K562 (cell line): Measurements from ENCODE around the gene MYEF2. TPM values are rescaled to one million over a fixed set of nuclear protein-coding genes. Genes with fewer than 3 reads are reported as not detected.

Source experiments
- ATAC-seq: fragments of 200-7000 bp; cut with Tn5 transposase; 3 replicates; pipeline ENCODE4 v1.9.1; 2020; ENCODE audit warnings: moderate library complexity
- BruUV-seq: library from RNA; stranded (reverse); fragments of 400-500 nt; replicated peaks from 2 replicates; lab custom pipeline; 2021; lab: Mats Ljungman, UMichigan
- CTCF ChIA-PET: fragments of 300-600 bp; formaldehyde crosslinking; extraction: SDS; loops from one replicate; lab custom pipeline; 2021; ENCODE audit warnings: low intra/inter-chr PET ratio; lab: Yijun Ruan, JAX
- POLR2A ChIA-PET: fragments of 300-600, 350-650 bp; sonication (Branson Sonifier 250); formaldehyde crosslinking; extraction: SDS; loops from one replicate; lab custom pipeline; 2021; ENCODE audit warnings: antibody characterized with exemption, inconsistent platforms; lab: Yijun Ruan, JAX
- DNase-seq, 4 experiments: peaks; one replicate each; pipeline versions ENCODE4 v3.0.0 to v3.0.0-alpha.2; 2011 to 2018; ENCODE audit warnings: low spot score in 3 of 4, mixed read lengths in 3 of 4; ENCODE audit errors: extremely low read depth in 1 of 4
- FAIRE-seq: peaks from 2 replicates; lab custom pipeline; 2011; peaks lifted over from hg19 to GRCh38; lab: Jason Lieb, UNC
- H2AFZ ChIP-seq: 2 replicates; pipeline ENCODE4 v1.6.0; 2011; ENCODE audit warnings: low read depth, low read length, control low read depth, inconsistent platforms
- H3K27ac ChIP-seq: fragments of 200-600 bp; 3 replicates; pipeline ENCODE4 v1.8.0; 2011; ENCODE audit warnings: low read depth, mild to moderate bottlenecking, control low read depth, inconsistent platforms, low read length, moderate library complexity, mixed read lengths; ENCODE audit errors: extremely low read depth
- H3K27me3 ChIP-seq, 2 experiments: fragments of 300-600 bp in 1 of 2; 2 replicates in 1 of 2; 3 replicates in 1 of 2; pipeline versions ENCODE4 v1.6.0 to v1.8.0; 2011; ENCODE audit warnings: inconsistent platforms in 2 of 2, low read length in 2 of 2, mild to moderate bottlenecking in 1 of 2, mixed read lengths in 1 of 2, moderate library complexity in 1 of 2; ENCODE audit not compliant: control insufficient read depth in 2 of 2, insufficient read depth in 2 of 2
- H3K36me3 ChIP-seq: fragments of 300-600 bp; 3 replicates; pipeline ENCODE4 v1.8.0; 2011; ENCODE audit warnings: mild to moderate bottlenecking, low read length, inconsistent platforms; ENCODE audit not compliant: control insufficient read depth, insufficient read depth
- H3K4me1 ChIP-seq, 2 experiments: fragments of 200-600 bp in 1 of 2; replicated peaks in 1 of 2; 2 replicates in 1 of 2; 3 replicates in 1 of 2; pipeline versions ENCODE4 v1.5.1 to v1.8.0; 2011; ENCODE audit warnings: inconsistent platforms in 2 of 2, low read length in 2 of 2, mild to moderate bottlenecking in 1 of 2, mixed read lengths in 1 of 2, moderate library complexity in 1 of 2; ENCODE audit not compliant: control insufficient read depth in 2 of 2, insufficient read depth in 2 of 2
- H3K4me2 ChIP-seq: 2 replicates; pipeline ENCODE4 v1.6.1; 2011; ENCODE audit warnings: low read length, control low read depth, inconsistent platforms, mixed read lengths; ENCODE audit not compliant: insufficient read depth
- H3K4me3 ChIP-seq: fragments of 200-600 bp; sonication (generic), shearing (Covaris generic); 2 replicates; pipeline ENCODE4 v1.5.1; 2016; ENCODE audit warnings: control low read depth, inconsistent platforms
- H3K79me2 ChIP-seq: fragments of 200-600 bp; 3 replicates; pipeline ENCODE4 v1.8.0; 2011; ENCODE audit warnings: low read length, inconsistent platforms; ENCODE audit not compliant: control insufficient read depth, insufficient read depth
- H3K9ac ChIP-seq, 2 experiments: 2 replicates each; pipeline versions ENCODE4 v1.6.0 to v1.6.1; 2011; ENCODE audit warnings: low read depth in 2 of 2, low read length in 2 of 2, control low read depth in 1 of 2, inconsistent platforms in 1 of 2, mild to moderate bottlenecking in 1 of 2, mixed read lengths in 1 of 2; ENCODE audit not compliant: insufficient read depth in 1 of 2
- H3K9me1 ChIP-seq: one replicate; pipeline ENCODE4 v1.6.0; 2011; ENCODE audit warnings: inconsistent platforms, mild to moderate bottlenecking, low read length, moderate library complexity; ENCODE audit not compliant: control insufficient read depth, insufficient read depth
- H3K9me3 ChIP-seq: replicated peaks from 2 replicates; pipeline ENCODE4 v1.5.1; 2011; ENCODE audit warnings: low read depth, low read length, inconsistent platforms; ENCODE audit not compliant: control insufficient read depth, insufficient read depth
- H4K20me1 ChIP-seq: replicated peaks from 2 replicates; pipeline ENCODE4 v1.6.1; 2011; ENCODE audit warnings: low read length, inconsistent platforms, mixed read lengths; ENCODE audit not compliant: control insufficient read depth, insufficient read depth
- CREB1 ChIP-seq, 2 experiments: sonication (generic) in 1 of 2; formaldehyde crosslinking in 1 of 2; IDR thresholded peaks; 2 replicates each; pipeline versions ENCODE4 v1.6.1 to v1.8.0; 2012 to 2022; ENCODE audit warnings: inconsistent platforms in 1 of 2, mild to moderate bottlenecking in 1 of 2, missing genetic modification reagents in 1 of 2, moderate library complexity in 1 of 2
- EHMT2 ChIP-seq: fragments of 450-650 bp; IDR thresholded peaks from 2 replicates; pipeline ENCODE4 v1.6.1; 2018; ENCODE audit warnings: antibody characterized with exemption
- HCFC1 ChIP-seq: IDR thresholded peaks from 2 replicates; pipeline ENCODE4 v1.6.1; 2012; ENCODE audit warnings: low read depth, low read length, improper control_type of control experiment
- PHF8 ChIP-seq: fragments of 200-600 bp; sonication (generic); IDR thresholded peaks from 2 replicates; pipeline ENCODE4 v1.6.1; 2012; ENCODE audit warnings: mixed run types, mild to moderate bottlenecking, inconsistent platforms, low read length, moderate library complexity, borderline replicate concordance
- PTTG1 ChIP-seq: fragments of 450-650 bp; IDR thresholded peaks from 2 replicates; pipeline ENCODE4 v1.6.1; 2016; ENCODE audit warnings: low read depth, mild to moderate bottlenecking, missing genetic modification characterization, missing compliant biosample characterization
- SMARCE1 ChIP-seq: fragments of 450-650 bp; IDR thresholded peaks from 2 replicates; pipeline ENCODE4 v1.7.1; 2016; ENCODE audit warnings: mild to moderate bottlenecking
- WGBS: fragments of 100-300 bp; shearing (Covaris generic); methylation state at CpG from one replicate; pipeline ENCODE4 v1.1.6; 2016; ENCODE audit warnings: low coverage, mixed read lengths; ENCODE audit not compliant: insufficient coverage; ENCODE audit errors: missing lambda C conversion rate; 5-methylcytosine and 5-hydroxymethylcytosine counted together
- in situ Hi-C: fragments of 300-500 bp; cut with MboI; formaldehyde crosslinking; loops from 4 replicates; pipeline ENCODE4 v1.15.0; 2018; ENCODE audit warnings: inconsistent platforms, mixed read lengths
- intact Hi-C: fragments of 100-400 bp; cut with micrococcal nuclease; formaldehyde crosslinking; loops from 2 replicates; pipeline ENCODE4 v1.14.2; 2022
- polyA plus RNA-seq, 8 experiments: library from polyadenylated mRNA; depleted of rRNA in 4 of 8; stranded (reverse) in 5 of 8; unstranded in 3 of 8; fragments of >200 nt; fragmentation: Nextera tagmentation in 2 of 8; fragmentation: Illumina TruSeq in 1 of 8; extraction: Ambion mirVana in 2 of 8; extraction: Trizol in 1 of 8; gene quantifications; 2 replicates each; pipeline versions ENCODE4 v1.2.1 to v1.2.3, GENCODE V29; 2011 to 2014; ENCODE audit warnings: inconsistent platforms in 1 of 8, missing spikeins in 1 of 8
- total RNA-seq, 7 experiments: library from RNA; depleted of rRNA in 6 of 7; stranded (reverse); fragments of >200 nt in 6 of 7; fragmentation: Illumina TruSeq in 2 of 7; extraction: Trizol in 2 of 7; gene quantifications; 2 replicates each; pipeline versions ENCODE4 v1.2.1 to v1.2.3, GENCODE V29; 2011 to 2021; ENCODE audit warnings: low replicate concordance in 1 of 7
- TF ChIP-seq, protein P1 (sequence below): fragments of 450-650 bp; IDR thresholded peaks from 2 replicates; pipeline ENCODE4 v1.6.1; 2016; ENCODE audit warnings: borderline replicate concordance
- TF ChIP-seq, protein P2 (sequence below): fragments of 450-650 bp; IDR thresholded peaks from 2 replicates; pipeline ENCODE4 v1.6.1; 2017; ENCODE audit warnings: antibody characterized with exemption, mild to moderate bottlenecking
- TF ChIP-seq, protein P3 (sequence below): fragments of 250-450 bp; sonication (Bioruptor Pico); IDR thresholded peaks from 2 replicates; pipeline ENCODE4 v1.5.0; 2022; ENCODE audit warnings: mild to moderate bottlenecking

The MYEF2 gene
- total and polyA plus RNA-seq, 9 of the 15 experiments (the other 6 are each of a cell fraction or from before 2014, with no cell fraction given) = 0.03 to 0.82 (median 0.19) TPM

DNA sequence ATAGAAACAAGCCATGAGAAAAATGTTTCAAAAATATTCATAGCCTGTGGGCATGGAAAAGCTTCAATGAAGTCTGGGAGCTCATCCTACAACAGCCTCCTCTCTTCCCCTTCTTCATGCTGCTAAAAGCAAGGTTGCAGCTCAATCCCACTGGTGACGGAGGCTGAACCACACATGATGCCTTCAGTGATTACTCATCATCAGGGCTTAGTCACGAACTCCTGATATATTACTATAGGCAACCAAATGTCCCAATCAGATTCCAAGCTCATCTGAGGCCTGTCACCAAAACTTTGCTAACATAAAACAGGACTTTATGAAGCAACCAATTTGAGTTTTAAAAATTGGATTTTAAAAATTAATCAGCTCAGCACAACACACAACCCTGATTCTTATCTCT, 81.3 kb downstream of the MYEF2 start:
- no peaks in the 10 kb centered on the region for H3K4me1 ChIP-seq
- no peak overlapping the region for H3K27ac ChIP-seq
- ATAC-seq = no peak
- H4K20me1 ChIP-seq = no peaks in the 10 kb centered on the region
- H3K9ac ChIP-seq = no peak overlapping the region
- no peaks in the 10 kb centered on the region for H3K9me3 ChIP-seq
- DNase-seq = no peak
- FAIRE-seq = no peak
- H2AFZ ChIP-seq = no peak overlapping the region
- WGBS = 0% methylated on average over 2 of the region's 2 CpGs
- no peaks in the 10 kb centered on the region for H3K79me2 ChIP-seq
- in situ Hi-C loops = no loop called here
- H3K4me2 ChIP-seq = no peak overlapping the region
- no peak overlapping the region for H3K4me3 ChIP-seq
- no TSS peak for BruUV-seq
- ChIA-PET POLR2A (no interaction called here), CTCF (no interaction called here)
- no peaks in the 10 kb centered on the region for H3K27me3 ChIP-seq
- H3K36me3 ChIP-seq = no peaks in the 10 kb centered on the region
- no peaks in the 10 kb centered on the region for H3K9me1 ChIP-seq
- intact Hi-C loops = no loop called here
- TF ChIP-seq CREB1 (IDR thresholded peaks at IDR 0.05) (no peak), CREB1 (CRISPR knock-in tag; IDR thresholded peaks at IDR 0.05) (no peak), HCFC1 (no peak), PTTG1 (no peak), PHF8 (no peak), EHMT2 (no peak), SMARCE1 (no peak)
- TF ChIP-seq, protein P1, sequence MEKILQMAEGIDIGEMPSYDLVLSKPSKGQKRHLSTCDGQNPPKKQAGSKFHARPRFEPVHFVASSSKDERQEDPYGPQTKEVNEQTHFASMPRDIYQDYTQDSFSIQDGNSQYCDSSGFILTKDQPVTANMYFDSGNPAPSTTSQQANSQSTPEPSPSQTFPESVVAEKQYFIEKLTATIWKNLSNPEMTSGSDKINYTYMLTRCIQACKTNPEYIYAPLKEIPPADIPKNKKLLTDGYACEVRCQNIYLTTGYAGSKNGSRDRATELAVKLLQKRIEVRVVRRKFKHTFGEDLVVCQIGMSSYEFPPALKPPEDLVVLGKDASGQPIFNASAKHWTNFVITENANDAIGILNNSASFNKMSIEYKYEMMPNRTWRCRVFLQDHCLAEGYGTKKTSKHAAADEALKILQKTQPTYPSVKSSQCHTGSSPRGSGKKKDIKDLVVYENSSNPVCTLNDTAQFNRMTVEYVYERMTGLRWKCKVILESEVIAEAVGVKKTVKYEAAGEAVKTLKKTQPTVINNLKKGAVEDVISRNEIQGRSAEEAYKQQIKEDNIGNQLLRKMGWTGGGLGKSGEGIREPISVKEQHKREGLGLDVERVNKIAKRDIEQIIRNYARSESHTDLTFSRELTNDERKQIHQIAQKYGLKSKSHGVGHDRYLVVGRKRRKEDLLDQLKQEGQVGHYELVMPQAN = no peak
- TF ChIP-seq, protein P2, sequence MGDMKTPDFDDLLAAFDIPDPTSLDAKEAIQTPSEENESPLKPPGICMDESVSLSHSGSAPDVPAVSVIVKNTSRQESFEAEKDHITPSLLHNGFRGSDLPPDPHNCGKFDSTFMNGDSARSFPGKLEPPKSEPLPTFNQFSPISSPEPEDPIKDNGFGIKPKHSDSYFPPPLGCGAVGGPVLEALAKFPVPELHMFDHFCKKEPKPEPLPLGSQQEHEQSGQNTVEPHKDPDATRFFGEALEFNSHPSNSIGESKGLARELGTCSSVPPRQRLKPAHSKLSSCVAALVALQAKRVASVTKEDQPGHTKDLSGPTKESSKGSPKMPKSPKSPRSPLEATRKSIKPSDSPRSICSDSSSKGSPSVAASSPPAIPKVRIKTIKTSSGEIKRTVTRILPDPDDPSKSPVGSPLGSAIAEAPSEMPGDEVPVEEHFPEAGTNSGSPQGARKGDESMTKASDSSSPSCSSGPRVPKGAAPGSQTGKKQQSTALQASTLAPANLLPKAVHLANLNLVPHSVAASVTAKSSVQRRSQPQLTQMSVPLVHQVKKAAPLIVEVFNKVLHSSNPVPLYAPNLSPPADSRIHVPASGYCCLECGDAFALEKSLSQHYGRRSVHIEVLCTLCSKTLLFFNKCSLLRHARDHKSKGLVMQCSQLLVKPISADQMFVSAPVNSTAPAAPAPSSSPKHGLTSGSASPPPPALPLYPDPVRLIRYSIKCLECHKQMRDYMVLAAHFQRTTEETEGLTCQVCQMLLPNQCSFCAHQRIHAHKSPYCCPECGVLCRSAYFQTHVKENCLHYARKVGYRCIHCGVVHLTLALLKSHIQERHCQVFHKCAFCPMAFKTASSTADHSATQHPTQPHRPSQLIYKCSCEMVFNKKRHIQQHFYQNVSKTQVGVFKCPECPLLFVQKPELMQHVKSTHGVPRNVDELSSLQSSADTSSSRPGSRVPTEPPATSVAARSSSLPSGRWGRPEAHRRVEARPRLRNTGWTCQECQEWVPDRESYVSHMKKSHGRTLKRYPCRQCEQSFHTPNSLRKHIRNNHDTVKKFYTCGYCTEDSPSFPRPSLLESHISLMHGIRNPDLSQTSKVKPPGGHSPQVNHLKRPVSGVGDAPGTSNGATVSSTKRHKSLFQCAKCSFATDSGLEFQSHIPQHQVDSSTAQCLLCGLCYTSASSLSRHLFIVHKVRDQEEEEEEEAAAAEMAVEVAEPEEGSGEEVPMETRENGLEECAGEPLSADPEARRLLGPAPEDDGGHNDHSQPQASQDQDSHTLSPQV = no peak
- TF ChIP-seq, protein P3, sequence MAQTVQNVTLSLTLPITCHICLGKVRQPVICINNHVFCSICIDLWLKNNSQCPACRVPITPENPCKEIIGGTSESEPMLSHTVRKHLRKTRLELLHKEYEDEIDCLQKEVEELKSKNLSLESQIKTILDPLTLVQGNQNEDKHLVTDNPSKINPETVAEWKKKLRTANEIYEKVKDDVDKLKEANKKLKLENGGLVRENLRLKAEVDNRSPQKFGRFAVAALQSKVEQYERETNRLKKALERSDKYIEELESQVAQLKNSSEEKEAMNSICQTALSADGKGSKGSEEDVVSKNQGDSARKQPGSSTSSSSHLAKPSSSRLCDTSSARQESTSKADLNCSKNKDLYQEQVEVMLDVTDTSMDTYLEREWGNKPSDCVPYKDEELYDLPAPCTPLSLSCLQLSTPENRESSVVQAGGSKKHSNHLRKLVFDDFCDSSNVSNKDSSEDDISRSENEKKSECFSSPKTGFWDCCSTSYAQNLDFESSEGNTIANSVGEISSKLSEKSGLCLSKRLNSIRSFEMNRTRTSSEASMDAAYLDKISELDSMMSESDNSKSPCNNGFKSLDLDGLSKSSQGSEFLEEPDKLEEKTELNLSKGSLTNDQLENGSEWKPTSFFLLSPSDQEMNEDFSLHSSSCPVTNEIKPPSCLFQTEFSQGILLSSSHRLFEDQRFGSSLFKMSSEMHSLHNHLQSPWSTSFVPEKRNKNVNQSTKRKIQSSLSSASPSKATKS (CRISPR knock-in tag) = no peak
